HG03575 (cell line): ENCODE data around the gene KMO.

Experiments used
- ATAC-seq: cut with Tn5 transposase; IDR thresholded peaks from one replicate; pipeline ENCODE4 v1.9.1; 2021; ENCODE audit not compliant: unreplicated experiment, insufficient number of reproducible peaks, low FRiP score; ENCODE audit errors: extremely low read depth

Gene KMO

GRCh38 chr1:241589521-241589920 is 57.3 kb downstream of the KMO start:
- ATAC-seq = no peak

DNA sequence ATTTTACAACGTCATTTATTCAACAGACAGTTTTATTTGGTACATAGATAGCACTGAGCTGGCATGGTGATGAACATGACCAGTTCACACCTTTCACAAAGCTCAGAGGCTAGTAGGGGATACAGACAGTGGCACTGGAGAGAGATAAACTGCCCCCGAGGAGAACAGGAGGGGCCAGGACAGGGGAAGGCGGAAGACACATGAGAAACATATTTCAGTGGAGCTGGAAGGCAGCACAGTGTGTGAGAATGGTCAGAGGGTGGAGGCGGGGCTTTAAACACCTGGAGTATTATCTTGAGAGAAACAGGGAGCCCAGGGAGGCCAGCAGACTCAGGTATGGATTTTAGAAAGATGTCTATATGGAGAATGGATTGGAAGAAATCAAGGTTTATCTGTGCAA is 58.5 kb downstream of the KMO start:
- no peak for ATAC-seq

GRCh38 chr1:241591317-241591716 is 59.1 kb downstream of the KMO start:
- no peak for ATAC-seq

- no peak for ATAC-seq
Observed at GRCh38 chr1:241591736-241592135, 59.6 kb downstream of the KMO start.

DNA sequence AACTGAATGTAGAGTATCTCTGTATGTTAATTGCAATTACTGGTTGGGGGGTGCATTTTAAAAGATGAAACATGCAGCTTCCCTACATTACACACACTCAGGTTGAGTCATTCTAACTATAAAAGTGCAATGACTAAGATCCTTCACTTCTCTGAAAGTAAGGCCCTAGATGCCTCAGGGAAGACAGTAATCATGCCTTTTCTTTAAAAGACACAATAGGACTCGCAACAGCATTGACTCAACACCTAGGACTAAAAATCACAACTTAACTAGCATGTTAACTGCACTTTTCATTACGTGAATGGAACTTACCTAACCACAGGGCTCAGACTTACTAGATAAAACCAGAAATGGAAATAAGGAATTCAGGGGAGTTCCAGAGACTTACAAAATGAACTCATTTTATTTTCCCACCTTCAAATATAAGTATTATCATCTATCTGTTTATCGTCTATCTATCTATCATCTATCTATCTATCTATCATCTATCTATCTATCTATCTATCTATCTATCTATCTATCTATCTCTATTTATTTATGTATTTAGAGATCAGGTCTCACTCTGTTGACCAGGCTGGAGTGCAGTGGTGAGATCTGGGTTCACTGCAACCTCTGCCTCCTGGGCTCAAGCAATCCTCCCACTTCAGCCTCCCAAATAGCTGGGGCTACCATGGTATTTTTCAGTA is 60.2 kb downstream of the KMO start:
- ATAC-seq = peak; percentile 59

DNA sequence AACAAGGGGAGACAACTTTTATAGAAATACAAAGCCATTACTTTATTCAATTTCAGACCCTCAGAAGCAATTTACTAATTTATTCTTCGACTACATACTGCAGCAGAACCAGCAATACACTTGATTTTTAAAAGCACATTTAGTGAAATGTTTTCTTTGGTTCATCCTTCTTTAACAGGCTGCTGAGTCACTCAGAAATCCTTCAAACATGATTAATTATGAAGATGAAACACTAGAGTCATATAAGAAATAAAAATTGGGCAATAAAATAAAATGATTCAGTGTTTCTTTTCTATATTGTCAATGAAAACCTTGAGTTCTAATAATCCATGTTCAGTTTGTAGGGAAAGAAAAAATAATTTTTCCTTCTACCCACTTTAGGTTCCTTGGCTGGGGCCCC is 61.0 kb downstream of the KMO start:
- no peak for ATAC-seq

DNA sequence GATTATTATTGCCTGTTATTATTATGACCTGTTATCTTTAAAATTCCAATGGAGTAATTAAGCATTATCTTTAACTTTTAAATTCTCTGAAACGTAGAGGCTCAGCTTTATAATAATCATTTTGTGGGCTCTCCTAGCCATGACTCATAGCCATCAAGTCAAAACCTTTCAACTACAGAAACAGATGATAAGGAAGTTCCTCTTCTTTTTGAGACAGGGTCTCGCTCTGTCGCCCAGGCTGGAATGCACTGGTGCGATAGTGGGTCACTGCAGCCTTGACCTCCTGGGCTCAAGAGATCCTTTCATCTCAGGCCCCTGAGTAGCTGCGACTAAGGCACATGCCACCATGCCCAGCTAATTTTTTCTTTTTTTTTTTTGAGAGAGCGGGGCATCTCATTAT is 64.5 kb downstream of the KMO start:
- ATAC-seq = no peak

- ATAC-seq = no peak
Observed at GRCh38 chr1:241598249-241598648, 66.1 kb downstream of the KMO start.

DNA sequence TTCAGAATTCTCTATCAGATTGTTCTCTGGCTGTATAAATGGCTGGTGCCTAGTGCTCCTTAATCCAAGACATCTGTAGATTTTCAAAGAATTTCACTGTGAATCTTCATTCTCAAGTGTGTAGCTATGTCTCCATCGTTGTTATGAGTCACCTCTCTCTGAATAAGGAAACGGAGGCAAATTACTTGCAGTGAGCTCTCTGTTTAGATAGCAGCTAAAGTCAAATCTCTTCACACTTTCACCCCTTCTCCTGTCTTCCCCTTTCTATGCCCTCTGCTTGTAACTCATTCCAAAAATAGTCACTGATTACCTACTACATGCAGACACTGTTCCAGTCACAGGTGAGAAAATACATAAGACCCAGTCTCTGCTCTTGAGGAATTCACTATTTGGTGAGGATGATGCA is 68.3 kb downstream of the KMO start:
- peak; percentile 92 for ATAC-seq

GRCh38 chr1:241603731-241604245 is 71.6 kb downstream of the KMO start:
- ATAC-seq = no peak

GRCh38 chr1:241605146-241605805 is 73.1 kb downstream of the KMO start:
- no peak for ATAC-seq

DNA sequence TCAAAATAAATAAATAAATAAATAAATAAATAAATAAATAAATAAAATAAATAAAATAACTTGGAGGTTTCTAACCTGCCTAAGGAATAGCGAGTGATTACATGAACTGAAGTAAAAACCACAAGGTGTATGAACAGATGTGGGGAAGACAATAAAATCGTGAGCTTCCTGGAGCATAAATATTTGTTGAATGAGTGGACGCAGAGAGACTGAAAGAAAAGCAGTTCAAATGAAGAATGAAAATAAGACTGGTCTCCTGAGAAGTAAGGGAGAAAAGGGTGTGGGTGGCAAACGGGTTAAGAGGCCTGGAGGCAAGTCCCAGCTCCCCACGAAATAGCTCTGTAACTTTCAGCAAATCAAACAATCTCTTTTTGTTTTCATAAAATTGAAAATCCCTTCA is 74.4 kb downstream of the KMO start:
- no peak for ATAC-seq

DNA sequence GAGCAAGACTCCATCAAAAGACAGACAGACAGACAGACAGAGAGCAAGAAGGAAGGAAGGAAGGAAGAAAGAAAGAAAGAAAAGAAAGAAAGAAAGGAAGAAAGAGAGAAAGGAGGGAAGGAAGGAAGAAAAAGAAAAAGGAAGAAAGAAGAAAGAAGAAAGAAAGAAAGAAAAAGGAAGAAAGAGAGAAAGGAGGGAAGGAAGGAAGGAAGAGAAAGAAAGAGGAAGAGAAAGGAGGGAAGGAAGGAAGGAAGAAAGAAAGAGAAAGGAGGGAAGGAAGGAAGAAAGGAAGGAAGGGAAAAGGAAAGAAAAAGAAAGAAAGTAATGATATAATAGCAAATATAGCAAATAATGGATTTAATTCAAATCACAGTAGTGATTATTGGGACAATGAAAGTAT is 75.3 kb downstream of the KMO start:
- no peak for ATAC-seq

DNA sequence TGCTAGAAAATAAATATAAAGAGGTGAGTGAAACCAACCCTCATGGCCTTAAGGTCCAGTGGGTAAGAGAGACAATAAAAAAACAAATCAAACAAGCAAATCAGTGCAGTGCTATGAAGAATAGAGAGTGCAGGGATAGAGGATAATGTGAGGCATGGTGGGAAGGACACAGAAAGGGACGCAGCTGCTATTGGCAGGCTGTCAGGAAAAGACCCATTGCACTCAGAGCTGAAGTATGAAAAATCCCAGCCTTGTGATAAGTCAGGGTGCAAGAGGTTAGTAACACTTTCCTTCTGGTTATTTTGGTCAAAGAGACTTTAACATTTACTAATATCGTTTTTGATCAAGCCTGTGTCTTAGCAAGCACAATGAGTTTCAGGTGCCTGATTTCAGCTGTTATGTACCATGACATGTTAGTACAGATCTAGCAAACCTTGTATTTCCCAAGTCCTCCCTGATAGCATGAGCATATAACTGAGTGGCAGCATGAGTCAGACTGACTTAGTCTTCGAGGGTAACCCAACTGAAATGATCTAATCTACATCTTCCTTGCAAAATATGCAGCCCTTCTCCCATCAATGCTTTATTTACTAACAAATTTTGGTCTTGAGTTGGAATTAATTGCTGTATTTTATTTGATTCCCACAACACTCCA is 76.3 kb downstream of the KMO start:
- no peak for ATAC-seq

- ATAC-seq = no peak
Observed at GRCh38 chr1:241610056-241610815, 78.1 kb downstream of the KMO start.

- peak; percentile 83 for ATAC-seq
Observed at GRCh38 chr1:241611063-241611462, 78.9 kb downstream of the KMO start.

DNA sequence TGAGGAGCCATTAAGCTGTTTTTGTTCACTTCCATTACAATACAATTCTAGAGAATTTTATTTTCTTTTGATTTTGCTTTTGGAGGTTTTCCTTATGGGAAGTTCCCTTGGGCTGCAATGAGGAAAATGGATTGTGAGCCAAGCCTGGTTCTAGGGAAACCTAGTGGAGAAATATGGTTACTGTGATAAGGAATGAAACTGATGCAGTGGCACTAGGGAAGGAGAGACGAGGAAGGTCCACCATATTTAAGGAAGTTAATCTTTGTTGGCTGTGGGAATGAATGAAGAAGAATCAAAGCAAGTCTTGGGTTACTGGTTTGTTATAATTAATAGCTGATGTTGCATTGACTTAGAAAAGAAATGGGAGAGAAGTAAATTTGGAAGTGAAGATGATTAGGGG is 79.6 kb downstream of the KMO start:
- no peak for ATAC-seq

GRCh38 chr1:241612533-241613477 is 80.6 kb downstream of the KMO start:
- ATAC-seq = no peak
